G401 (cell line): Measurements from ENCODE around the gene SSC4D. TPM values are rescaled to one million over a fixed set of nuclear protein-coding genes. Genes with fewer than 3 reads are reported as not detected.

Experiments used
- DNase-seq: peaks from one replicate; pipeline ENCODE4 v3.0.0-alpha.2; 2015; ENCODE audit warnings: low spot score
- in situ Hi-C: cut with HindIII; loops from 2 replicates; pipeline ENCODE4 v1.10.0; 2016; ENCODE audit warnings: low sequenced_read_pairs, mixed read lengths
- total RNA-seq: library from RNA; depleted of rRNA; stranded (reverse); fragments of >200 nt; shearing (Covaris generic); gene quantifications from 2 replicates; pipeline ENCODE4 v1.2.3, GENCODE V29; 2014

SSC4D gene
- total RNA-seq, 1 experiment from 2014 or later, result 8.5 TPM

DNA sequence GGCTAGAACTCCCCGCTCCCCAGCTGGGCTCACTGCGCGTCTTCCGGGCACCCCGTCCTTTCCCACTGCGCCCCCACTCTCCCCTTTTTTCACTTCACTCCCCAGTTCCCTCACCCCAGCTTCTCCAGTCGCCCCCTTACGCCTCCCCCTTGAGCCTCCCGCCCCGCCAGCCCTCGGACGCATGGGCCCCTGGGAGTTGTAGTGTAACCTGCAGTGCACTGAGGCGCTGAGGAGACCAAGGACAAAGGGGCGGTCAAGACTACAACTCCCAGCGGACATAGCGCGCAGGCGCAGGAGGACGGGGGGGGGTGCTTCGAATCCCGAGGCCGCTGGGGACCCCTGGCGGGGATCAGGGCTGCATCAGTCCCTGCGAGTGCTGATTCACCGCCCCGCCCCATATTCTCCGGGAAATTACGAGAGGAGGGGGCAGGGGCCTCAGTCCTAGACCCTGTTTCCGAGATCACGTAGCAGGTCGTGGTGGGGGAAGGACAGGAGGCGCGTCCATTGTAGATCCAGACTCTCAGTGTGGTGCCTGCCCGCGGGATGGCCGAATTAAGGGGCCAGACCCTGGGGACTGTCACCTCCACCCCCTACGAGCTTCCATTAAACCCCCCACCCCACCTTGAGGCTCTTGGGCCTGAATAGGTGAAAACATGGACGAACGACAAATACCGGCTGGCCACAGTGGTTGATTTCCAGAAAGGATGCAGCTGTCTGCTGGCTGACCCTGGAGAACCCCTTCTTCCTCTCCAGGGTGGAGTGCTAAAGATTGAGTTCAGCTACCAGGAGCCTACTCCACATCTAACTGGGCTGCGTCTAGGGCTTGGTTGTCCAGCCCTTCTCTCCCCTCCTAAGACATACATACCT is 50.2 kb downstream of the SSC4D start:
- in situ Hi-C loops, result no loop called here
- DNase-seq, result peak; percentile 99

DNA sequence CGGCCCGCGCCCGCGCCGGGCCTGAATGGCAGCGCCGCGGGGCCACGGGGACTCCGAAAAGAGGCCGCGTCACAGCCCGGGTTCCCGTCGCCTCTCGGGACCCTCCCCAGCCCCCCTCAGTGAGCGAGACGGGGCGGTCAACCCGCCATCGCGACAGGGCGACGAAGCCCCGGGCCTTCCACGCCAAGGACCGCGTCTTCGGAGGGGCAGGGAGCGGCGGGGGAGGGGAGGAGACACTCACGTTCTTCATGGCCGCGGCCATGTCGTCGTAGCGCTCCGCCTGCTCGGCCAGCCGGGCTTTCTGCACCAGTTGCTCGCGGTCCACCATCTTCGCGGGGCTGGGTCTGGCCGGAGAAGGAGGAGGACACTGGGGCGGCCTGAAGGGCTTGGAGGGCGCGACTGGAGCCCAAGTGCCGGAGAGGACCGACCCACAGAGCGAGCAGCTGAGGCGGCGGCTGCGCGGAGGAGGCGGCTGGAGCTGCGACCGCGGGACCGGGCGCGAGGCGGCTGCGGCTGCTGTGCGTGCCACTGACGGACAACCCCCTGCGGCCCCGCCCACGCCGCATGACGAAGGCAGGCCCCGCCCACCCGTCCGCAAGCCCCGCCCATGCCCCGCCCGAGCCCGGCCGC is 50.9 kb downstream of the SSC4D start, which contains the start of gene YWHAG:
Gene YWHAG (minus strand): TSS at position 511 of the 630 bp plus-strand sequence. CDS start 183 bp downstream, at position 328.
- peak; percentile 92 for DNase-seq
- in situ Hi-C loops, result no loop called here

GRCh38 chr7:76358011-76358480 is 51.5 kb downstream of the SSC4D start:
- in situ Hi-C loops, result no loop called here
- DNase-seq, result peak; percentile 51

DNA sequence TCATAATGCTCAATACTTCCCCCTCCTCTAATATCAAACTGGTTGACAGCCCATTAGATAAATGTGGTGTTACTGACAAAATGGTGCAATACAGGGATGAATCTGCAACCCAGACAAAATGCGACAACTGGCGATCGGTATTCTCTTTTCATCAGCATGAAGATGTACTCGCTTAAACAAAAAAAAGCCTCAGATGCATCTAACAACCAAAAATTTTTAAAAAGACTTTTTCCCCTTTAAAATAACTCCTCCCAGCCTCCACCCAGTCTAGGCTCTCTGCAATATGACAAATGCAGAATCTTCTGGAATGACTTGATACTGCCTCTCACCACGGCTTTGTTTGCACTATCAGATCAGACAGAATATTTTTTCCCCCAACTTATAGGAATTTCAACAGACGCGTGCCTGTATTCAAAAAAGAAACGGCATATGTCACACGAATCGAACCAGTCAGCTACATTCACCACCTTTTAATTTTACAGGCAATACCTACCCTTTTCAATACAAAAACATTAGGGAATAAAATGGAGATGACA is 52.0 kb downstream of the SSC4D start:
- DNase-seq, result peak; percentile 24
- in situ Hi-C loops, result no loop called here

- DNase-seq, result no peak
- in situ Hi-C loops, result no loop called here
Observed at GRCh38 chr7:76356823-76357222, 52.7 kb downstream of the SSC4D start.

DNA sequence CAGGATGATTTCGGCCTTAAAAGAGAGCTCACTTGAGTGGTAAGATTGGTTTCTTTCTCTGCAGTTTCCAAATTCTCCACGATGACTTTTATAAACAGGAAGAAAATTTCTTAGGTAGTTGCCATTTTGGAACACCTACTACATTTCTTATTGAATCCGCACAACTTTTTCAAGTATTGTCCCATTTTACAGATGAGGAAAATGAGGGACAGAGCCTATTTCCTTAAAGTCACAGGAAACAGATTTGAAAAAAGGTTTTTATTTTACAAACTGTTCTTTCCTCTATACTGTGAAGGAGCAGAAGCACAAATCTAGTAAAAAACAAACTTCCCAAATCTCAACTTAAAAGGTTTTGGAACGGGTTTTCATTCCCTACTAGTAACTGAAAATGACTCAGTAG is 53.4 kb downstream of the SSC4D start:
- in situ Hi-C loops, result no loop called here

GRCh38 chr7:76354981-76355730 is 54.3 kb downstream of the SSC4D start:
- in situ Hi-C loops, result no loop called here
- DNase-seq, result no peak

More for the DNA sequence above, 53.4 kb downstream of the SSC4D start:
- DNase-seq, result no peak

- no peak for DNase-seq
- in situ Hi-C loops, result no loop called here
Observed at GRCh38 chr7:76354516-76354915, 55.0 kb downstream of the SSC4D start.

- DNase-seq, result no peak
- in situ Hi-C loops, result no loop called here
Observed at GRCh38 chr7:76353744-76354143, 55.8 kb downstream of the SSC4D start.

GRCh38 chr7:76352193-76352592 is 57.3 kb downstream of the SSC4D start:
- DNase-seq, result no peak
- in situ Hi-C loops, result no loop called here

- no peak for DNase-seq
- in situ Hi-C loops, result no loop called here
Observed at GRCh38 chr7:76351372-76351771, 58.1 kb downstream of the SSC4D start.

DNA sequence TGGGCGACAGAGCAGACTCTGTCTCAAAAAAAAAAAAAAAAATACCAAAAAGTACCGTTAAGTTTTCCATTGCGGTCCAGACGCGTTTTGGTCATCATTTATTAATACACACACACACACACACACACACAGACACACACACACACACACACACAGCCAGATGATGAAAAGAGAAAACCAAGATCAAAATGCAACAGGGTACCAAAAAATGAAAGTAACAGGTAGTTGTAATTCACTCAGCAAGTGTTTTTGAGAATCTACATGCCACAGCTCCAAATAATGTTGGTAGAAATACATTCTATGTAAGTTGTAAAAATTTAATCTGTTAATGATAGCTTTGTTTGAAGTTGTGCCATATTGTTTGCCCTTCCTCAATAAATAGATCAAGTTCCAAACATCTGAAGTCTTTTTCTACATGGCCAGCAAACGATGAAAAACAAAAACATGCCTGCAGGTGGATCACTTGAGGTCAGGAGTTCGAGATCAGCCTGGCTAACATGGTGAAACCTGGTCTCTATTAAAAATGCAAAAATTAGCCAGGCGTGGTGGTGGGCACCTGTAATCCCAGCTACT is 60.1 kb downstream of the SSC4D start:
- in situ Hi-C loops, result no loop called here
- DNase-seq, result no peak

DNA sequence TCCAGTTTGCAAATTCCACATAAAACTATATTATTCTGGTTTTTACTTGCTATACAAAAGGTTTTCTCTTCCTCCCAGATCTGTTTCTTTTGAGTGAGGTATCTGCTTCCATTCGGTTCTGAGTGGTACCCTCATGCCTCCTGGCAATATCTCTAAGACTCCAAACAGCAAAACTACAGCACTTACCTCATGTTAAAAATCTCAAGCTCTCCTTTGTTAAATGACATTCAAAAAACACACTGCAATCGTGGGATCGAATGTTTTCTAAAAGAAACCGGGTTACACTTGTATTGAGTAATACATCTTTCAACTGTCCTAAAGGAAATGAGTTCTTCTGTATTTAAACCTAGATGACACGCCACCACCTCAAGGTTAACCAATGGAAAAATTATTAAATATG is 61.8 kb downstream of the SSC4D start:
- in situ Hi-C loops, result no loop called here
- DNase-seq, result no peak

DNA sequence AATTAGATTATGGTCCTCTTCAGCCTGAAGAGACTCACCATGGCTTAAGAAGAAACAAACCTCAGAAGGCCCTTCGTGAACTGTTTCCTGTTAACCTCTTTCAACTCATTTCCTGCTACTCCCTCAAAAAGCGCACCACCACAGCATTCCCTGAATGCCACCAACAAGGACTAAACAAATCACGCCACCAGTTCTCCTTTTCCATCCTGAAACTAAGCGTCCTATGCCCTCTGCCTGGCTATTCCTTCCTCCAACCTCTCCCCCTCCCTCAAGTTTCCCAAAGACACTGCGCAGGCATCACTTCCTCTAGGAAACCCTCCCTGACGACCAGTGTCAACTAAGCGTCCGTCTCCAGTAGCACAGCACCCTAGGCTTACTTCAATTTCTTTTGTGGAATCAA is 62.7 kb downstream of the SSC4D start:
- in situ Hi-C loops, result no loop called here

GRCh38 chr7:76346097-76346496 is 63.4 kb downstream of the SSC4D start:
- in situ Hi-C loops, result no loop called here
- no peak for DNase-seq

More for the DNA sequence above, 62.7 kb downstream of the SSC4D start:
- DNase-seq, result no peak

DNA sequence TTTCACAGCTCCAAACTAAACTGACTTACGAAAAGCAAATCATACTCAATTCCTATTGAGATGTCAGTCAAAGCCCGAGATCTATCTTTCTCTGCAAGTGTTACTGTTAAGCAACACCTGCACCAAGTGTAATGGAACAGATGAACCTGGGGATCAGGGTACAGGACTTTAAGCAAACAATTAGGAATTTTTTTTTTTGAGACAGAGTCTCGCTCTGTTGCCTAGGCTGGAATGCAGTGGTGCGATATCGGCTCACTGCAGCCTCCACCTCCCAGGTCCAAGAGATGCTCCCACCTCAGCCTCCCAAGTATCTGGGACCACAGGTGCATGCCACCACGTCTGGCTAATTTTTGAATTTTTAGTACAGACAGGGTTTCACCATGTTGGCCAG is 65.6 kb downstream of the SSC4D start:
- no peak for DNase-seq
- in situ Hi-C loops, result no loop called here

DNA sequence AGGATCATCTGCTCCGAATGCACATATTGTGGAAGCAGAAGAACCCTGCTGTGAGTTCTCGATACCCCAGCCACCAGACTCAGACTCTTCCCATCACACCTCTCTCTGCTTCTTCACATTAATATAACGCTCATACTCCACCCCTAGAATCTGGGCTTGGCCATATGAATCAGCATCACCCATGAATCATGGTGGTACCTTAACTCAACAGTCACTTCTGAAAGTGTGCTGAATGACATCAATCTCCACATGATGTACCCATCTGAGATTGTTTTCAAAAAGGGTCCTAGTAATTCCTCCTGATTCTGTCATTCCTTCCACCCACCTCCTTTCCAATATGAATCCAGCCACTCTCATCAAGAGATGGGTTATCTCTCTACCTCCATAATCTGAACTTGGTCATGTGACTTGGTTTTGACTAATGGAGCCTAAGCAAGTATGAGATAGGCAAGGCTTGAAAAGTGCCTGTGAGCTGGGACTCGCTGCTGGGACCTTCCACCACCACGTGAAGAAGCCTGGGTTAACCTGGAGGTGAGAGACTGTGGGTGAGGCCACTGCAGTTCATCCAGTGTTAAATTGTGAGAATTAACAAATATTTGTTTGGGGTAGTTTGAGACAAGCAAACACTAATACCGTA is 66.1 kb downstream of the SSC4D start:
- no peak for DNase-seq
- in situ Hi-C loops, result no loop called here

GRCh38 chr7:76342222-76342621 is 67.3 kb downstream of the SSC4D start:
- DNase-seq, result no peak
- in situ Hi-C loops, result no loop called here
